Subcutaneous adipose tissue (tissue), 4 donors: ENCODE results near the gene MYPN. TPM values are rescaled to one million over a fixed set of nuclear protein-coding genes. Genes with fewer than 3 reads are reported as not detected.

Experiments used
- total RNA-seq, 4 donors: library from RNA; depleted of rRNA; stranded (reverse); fragments of >200 nt; gene quantifications; one replicate each; pipeline ENCODE4 v1.1.0, GENCODE V29; 2016
- TF ChIP-seq, protein P1 (sequence below): fragments of 450-650 bp; IDR thresholded peaks from one replicate; pipeline ENCODE4 v1.5.1; 2016; ENCODE audit warnings: low read depth, mild to moderate bottlenecking, control low read depth, antibody characterized with exemption, moderate library complexity

The MYPN gene
- total RNA-seq, 4 donors from 2014 or later = not detected

DNA sequence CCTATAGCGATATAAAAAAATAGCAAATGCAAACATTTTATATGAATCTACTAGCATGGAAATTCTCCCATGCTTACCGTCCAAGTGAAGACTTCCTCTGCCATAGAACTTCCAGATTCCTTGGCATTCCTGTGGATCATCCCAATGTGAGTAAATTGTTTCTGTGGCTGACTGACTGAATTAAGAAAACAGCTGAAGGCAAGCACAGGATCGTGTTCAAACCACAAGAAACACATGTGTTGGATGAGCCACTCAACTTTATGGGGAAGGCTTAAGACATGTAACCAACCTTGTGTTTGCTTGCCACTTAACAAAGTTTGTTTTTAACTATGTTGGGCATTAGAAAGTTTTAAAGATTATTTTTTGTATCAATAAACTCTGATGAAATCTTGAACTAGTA is 2.6 kb upstream of the MYPN start:
- TF ChIP-seq, protein P1, sequence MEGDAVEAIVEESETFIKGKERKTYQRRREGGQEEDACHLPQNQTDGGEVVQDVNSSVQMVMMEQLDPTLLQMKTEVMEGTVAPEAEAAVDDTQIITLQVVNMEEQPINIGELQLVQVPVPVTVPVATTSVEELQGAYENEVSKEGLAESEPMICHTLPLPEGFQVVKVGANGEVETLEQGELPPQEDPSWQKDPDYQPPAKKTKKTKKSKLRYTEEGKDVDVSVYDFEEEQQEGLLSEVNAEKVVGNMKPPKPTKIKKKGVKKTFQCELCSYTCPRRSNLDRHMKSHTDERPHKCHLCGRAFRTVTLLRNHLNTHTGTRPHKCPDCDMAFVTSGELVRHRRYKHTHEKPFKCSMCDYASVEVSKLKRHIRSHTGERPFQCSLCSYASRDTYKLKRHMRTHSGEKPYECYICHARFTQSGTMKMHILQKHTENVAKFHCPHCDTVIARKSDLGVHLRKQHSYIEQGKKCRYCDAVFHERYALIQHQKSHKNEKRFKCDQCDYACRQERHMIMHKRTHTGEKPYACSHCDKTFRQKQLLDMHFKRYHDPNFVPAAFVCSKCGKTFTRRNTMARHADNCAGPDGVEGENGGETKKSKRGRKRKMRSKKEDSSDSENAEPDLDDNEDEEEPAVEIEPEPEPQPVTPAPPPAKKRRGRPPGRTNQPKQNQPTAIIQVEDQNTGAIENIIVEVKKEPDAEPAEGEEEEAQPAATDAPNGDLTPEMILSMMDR = no peak

DNA sequence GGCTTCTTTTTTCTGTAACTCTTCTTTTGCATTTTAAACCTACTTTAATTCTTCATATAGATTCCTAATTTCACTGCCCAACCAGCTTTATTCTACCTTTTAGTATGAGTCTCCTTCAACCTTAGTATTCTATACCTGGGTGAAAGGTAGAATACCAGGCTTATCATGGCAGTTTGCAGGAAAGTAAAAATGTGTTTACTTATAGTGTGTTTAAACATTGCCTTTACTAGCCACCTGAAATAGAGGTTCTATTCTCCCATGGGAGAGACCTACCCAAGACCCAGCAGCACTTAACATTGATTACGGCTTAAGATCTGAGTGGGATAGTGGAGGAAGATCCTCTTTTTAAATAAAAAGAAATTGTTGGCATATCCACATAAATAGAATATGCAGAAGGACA is 1.6 kb upstream of the MYPN start:
- TF ChIP-seq, protein P1 = no peak

DNA sequence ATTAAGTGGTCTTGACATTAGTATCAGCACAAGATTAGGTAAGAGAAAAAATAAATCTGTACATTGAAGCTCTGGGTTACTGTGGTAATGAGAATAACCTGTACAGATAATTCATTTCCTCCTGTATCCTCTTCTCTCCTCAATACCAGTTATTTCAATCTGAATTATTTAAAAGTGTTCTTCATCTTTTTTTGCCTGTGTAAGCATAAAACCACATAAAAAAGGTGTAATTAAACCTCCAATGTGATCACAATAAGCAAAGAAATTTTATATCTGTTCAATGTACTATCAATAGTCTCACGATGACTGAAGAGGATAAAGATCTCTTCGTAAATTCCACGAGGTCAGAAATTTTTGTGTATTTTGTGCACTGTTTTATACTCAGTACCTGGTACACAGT is 1.2 kb upstream of the MYPN start:
- TF ChIP-seq, protein P1 = no peak

DNA sequence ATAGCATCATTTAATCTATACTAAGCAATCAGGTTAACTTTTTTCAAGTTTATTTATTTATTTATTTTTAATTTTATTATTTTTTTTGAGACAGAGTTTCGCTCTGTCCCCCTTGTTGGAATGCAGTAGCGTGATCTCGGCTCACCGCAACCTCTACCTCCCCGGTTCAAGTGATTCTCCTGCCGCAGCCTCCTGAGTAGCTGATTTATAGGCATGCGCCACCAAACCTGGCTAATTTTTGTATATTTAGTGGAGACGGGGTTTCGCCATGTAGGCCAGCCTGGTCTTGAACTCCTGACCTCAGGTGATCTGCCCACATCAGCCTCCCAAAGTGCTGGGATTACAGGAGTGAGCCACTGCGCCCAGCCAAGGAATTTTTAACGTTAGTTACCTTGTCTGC is 635 bp upstream of the MYPN start:
- TF ChIP-seq, protein P1 = no peak

DNA sequence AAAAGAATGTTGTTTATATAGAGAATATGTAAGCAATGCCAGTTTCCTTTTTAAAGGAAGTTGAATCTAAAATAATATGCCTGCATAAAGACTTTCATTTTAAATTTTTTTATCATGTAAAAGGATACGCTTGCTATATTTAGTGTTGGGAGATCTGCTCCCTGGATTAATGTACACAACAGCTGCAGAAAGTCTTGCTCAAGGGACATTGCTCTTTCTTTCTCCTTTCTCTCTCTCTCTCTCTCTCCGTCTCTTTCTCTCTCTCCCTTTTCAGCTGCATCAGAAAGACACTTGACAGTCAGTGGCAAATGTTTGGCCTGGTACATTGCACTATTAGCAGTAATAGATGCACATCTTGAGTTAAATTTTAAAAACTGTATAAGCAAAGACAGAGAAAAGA is 739 bp downstream of the MYPN start:
- TF ChIP-seq, protein P1 = no peak

DNA sequence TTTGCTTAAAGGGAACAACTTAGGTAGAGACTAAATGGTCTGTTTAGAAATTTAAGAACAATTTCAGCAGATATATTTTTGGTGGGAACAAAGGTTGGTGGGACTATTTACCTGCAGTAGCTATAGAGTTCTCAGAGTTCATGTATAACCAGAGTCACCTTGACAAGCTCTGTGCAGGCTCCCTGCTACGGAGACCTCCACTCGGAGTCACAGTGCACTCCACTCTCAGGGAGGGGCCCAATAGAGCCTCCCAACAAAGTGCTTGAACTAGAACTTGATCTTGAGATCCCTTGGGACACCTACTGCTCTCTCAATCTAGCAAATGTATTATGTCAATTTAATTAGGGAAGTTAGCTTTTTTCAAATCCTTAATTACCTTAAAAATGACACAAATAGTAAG is 2.3 kb downstream of the MYPN start:
- TF ChIP-seq, protein P1 = no peak

DNA sequence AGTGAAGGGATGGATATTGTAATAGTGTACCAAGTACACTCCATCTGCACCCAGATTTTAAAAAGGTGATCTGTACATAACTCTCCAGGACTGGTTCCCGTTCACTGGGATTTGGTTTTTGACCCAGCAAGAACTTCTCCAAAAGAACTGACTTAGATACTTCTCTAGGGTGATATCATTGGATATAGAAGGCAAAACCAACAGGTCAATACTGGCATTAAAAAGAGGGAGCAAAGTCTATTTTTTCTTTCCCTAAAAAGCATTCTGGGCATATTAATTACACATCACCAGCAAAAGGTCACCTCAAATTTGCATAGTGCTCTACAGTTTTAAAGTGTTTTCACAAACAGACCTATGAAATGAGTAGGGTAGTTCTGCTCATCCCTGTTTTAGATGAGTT is 3.5 kb downstream of the MYPN start:
- TF ChIP-seq, protein P1 = no peak

DNA sequence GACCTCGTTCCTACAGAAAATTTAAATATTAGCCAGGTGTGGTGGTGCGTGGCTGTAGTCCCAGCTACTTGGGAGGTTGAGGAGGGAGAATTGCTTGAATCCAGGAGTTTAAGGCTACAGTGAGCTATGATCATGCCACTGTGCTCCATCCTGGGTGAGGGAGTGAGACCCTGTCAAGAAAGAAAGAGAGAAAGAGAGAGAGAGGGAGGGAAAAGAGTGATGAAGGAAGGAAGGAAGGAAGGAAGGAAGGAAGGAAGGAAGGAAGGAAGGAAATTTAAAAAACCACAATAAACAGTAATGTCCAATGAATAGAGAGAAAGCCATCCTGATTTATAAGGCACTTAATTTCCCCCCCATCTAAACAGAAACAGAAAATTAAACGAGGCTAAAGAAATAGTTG is 9.4 kb downstream of the MYPN start:
- TF ChIP-seq, protein P1 = no peak
